Measurements from ENCODE around the gene CUX1.

The CUX1 gene

DNA sequence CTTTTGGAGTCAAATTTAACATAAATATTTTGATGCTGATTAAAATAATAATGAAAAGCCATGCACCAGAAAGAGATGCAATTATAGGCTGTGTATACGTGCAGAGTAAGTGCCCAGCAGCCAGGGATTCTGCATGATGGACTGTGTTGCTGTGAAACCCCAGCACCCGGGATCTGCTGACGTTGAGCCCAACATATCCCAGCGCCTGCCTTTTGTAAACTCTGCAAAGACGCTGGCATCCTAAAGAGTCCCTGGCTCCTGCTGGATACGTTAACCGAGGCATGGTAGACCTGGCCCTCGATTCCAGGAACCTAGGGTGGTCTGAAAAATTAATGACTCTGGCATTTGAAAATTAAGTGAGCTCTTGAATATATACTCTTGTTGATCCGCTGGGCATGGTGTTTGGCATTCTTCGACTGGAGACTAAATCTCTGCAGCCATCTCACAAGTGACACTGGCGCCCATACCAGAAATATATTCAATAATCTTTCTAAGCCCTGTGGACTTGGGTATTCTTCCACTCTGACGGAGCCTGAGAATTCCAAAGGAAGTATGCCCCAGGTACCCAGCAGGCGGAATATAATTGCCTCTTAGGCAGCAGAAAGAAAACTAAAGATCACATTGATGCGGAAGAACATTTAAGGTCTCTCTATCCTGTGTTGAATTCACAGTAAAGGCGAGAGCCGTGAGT lies 278.0 kb downstream of the CUX1 start:
- H3K36me3 ChIP-seq, result peaks cover 37% of the 10 kb centered on the region
- TF ChIP-seq, protein P1, sequence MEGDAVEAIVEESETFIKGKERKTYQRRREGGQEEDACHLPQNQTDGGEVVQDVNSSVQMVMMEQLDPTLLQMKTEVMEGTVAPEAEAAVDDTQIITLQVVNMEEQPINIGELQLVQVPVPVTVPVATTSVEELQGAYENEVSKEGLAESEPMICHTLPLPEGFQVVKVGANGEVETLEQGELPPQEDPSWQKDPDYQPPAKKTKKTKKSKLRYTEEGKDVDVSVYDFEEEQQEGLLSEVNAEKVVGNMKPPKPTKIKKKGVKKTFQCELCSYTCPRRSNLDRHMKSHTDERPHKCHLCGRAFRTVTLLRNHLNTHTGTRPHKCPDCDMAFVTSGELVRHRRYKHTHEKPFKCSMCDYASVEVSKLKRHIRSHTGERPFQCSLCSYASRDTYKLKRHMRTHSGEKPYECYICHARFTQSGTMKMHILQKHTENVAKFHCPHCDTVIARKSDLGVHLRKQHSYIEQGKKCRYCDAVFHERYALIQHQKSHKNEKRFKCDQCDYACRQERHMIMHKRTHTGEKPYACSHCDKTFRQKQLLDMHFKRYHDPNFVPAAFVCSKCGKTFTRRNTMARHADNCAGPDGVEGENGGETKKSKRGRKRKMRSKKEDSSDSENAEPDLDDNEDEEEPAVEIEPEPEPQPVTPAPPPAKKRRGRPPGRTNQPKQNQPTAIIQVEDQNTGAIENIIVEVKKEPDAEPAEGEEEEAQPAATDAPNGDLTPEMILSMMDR (IDR thresholded peaks at IDR 0.05), result no peak
- no peaks in the 10 kb centered on the region for H3K27me3 ChIP-seq

DNA sequence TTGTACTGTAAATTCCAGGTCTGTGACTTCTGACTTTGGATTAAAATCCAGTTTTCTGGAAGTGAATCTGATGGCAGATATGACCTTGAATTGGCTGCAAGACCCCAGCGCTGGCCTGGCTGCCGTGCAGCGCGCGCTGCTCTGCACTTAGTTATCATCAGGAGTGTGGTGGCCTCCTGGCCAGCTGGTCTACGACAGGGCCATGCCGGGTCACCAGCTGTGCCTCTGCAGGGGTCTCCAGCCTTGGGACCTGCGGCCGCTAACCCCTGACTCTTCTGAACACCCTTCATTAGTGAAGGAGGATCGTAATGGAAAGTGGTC lies 278.5 kb downstream of the CUX1 start:
- Histone ChIP-seq H3K9me3 (no peaks in the 10 kb centered on the region), H3K27ac (no peak overlapping the region), H3K4me1 (ENCODE audit: control insufficient read depth in 1 of 2, insufficient read depth in 1 of 2, low read depth in 1 of 2, low read length in 1 of 2) (no peaks in the 10 kb centered on the region), H3K4me3 (ENCODE audit: low read depth in 1 of 2, low read length in 1 of 2) (no peak overlapping the region), H3K27me3 (no peaks in the 10 kb centered on the region), H3K36me3 (peaks cover 40% of the 10 kb centered on the region)
- TF ChIP-seq, protein P1 (IDR thresholded peaks at IDR 0.05), result no peak

More for the DNA sequence above, 278.0 kb downstream of the CUX1 start:
- H3K27ac ChIP-seq, result no peak overlapping the region
- no peaks in the 10 kb centered on the region for H3K4me1 ChIP-seq (ENCODE audit: control insufficient read depth in 1 of 2, insufficient read depth in 1 of 2, low read depth in 1 of 2, low read length in 1 of 2)
- no peak overlapping the region for H3K4me3 ChIP-seq (ENCODE audit: low read depth in 1 of 2, low read length in 1 of 2)
- no peaks in the 10 kb centered on the region for H3K9me3 ChIP-seq

DNA sequence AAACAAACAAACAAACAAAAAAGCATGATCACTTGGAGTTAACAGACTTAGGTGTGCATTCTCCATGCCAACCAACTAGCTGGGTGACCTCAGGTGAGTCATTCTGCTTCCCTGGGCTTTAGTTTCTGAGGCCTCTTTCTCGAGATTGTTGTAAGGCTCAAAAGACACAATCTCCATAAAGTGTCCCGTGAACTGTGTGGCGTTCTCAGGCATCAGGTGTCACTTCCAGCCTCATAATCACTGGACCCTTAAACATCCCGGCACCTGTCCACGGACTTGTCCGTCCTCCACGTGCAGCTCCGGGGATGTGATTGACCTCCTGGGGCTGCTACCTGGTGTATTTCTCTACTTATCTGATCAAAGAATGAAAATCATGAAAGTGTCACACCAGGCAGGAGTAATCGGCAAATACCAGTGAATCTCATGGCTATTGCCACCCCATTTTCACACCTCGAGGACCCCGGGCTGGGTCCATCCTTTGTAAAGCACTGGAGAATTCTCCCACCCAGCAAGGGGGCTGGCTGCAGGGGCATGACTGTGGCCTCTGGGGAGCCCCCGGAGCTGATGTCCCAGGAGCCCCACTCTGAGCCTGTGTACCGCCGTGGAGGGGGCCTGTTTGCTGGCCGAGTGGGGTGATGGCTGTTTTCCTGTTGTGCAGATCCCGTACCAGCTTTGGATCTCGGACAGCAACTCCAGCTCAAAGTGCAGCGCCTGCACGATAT lies 279.4 kb downstream of the CUX1 start:
- Histone ChIP-seq H3K4me1 (ENCODE audit: control insufficient read depth in 1 of 2, insufficient read depth in 1 of 2, low read depth in 1 of 2, low read length in 1 of 2) (no peaks in the 10 kb centered on the region), H3K36me3 (peaks cover 49% of the 10 kb centered on the region), H3K27ac (no peak overlapping the region), H3K4me3 (ENCODE audit: low read depth in 1 of 2, low read length in 1 of 2) (no peak overlapping the region), H3K27me3 (no peaks in the 10 kb centered on the region), H3K9me3 (no peaks in the 10 kb centered on the region)
- TF ChIP-seq, protein P1 (IDR thresholded peaks at IDR 0.05), result no peak

DNA sequence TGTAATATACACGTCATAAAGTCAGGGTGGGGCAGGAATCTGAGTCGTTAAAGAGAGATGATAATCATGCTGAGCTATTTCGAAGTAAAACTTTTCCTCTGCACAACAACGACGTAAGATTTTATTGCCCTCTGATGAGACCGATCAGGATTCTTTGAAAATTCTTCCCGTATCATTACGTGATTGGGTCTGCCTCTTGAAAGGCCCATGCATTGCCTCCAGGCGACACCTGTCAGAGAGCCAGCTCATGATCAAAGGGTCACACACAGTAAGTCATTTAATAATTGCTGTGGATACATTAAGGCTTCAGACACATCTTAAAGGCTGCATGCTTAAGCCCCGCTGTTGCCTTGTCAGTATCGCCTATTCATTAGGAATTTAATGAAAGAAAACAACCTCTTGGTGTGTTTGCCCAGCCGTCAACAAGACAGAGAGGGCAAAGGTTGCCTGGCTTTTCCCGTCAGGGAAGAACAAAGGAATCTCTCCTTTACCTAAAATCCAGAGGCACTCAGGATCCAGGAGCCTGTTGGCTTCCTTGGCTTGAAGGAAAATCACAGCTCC lies 280.3 kb downstream of the CUX1 start:
- Histone ChIP-seq H3K4me1 (ENCODE audit: control insufficient read depth in 1 of 2, insufficient read depth in 1 of 2, low read depth in 1 of 2, low read length in 1 of 2) (no peaks in the 10 kb centered on the region), H3K27me3 (no peaks in the 10 kb centered on the region), H3K27ac (no peak overlapping the region), H3K9me3 (no peaks in the 10 kb centered on the region), H3K36me3 (peaks cover 57% of the 10 kb centered on the region), H3K4me3 (ENCODE audit: low read depth in 1 of 2, low read length in 1 of 2) (no peak overlapping the region)
- TF ChIP-seq, protein P1 (IDR thresholded peaks at IDR 0.05), result no peak

DNA sequence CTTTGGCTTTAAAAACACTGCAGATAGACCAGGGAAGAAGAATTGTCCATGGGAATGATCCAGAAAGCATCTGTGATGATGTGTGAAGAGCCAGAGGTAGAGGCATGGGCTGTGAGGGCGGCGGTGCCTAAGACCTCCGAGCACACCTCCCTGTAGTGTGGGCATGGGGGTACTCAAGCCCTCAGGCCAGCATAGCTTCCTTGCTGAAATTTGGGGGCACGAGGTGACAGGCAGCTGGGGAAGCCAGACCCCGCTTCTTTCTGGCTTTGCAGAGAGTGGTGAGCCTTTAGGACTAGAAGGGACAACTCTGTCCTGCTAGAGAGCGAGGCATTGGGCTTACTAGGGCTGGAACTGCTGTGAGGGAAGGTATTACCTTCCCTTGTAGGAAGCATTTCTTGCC lies 281.6 kb downstream of the CUX1 start:
- no peak overlapping the region for H3K27ac ChIP-seq
- no peaks in the 10 kb centered on the region for H3K4me1 ChIP-seq (ENCODE audit: control insufficient read depth in 1 of 2, insufficient read depth in 1 of 2, low read depth in 1 of 2, low read length in 1 of 2)
- H3K9me3 ChIP-seq, result no peaks in the 10 kb centered on the region
- TF ChIP-seq, protein P1 (IDR thresholded peaks at IDR 0.05), result no peak
- H3K36me3 ChIP-seq, result peaks cover 67% of the 10 kb centered on the region
- no peaks in the 10 kb centered on the region for H3K27me3 ChIP-seq
- no peak overlapping the region for H3K4me3 ChIP-seq (ENCODE audit: low read depth in 1 of 2, low read length in 1 of 2)

Data from neutrophil (primary cell).